ENCODE data around the gene ISCU.

ISCU gene

DNA sequence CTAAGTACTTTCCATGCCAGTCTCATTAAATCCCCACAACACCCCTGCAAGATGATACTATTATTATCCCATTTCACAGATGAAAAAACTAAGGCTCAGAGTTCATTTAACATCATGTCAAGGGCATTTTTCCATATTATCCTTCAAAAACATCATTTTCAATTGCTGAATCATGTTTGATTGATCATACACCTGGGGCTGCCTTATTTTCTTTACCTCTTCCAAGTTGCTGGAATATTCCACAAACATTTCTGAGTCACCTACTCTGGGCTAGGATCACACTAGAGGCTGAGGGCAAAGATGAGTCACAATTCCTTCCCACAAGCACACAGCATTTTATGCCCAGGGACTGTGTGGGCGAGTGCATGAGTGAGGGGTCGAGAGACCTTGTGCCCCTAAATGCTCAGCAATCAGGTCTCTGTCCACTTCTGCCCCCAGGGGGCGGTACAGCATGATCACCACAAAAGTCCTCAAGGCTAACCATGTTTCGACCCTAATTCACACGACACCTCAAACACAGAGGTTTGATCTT lies 49.6 kb downstream of the ISCU start:
- H3K36me3 ChIP-seq (ENCODE audit: control insufficient read depth in 2 of 2, insufficient read depth in 2 of 2, low read length in 2 of 2), result no peaks in the 10 kb centered on the region
- peaks cover 0 to 5% of the 10 kb centered on the region in 2 donors for H3K4me1 ChIP-seq (ENCODE audit: control insufficient read depth in 2 of 2, insufficient read depth in 2 of 2, low read length in 2 of 2)
- no peaks in the 10 kb centered on the region for H3K27me3 ChIP-seq (ENCODE audit: control insufficient read depth in 2 of 2, insufficient read depth in 2 of 2, low read length in 2 of 2)
- H3K9me3 ChIP-seq (ENCODE audit: control insufficient read depth in 2 of 2, low read length in 2 of 2), result peaks cover 0 to 3% of the 10 kb centered on the region in 2 donors
- H3K4me3 ChIP-seq (ENCODE audit: low read length in 2 of 2), result no peak overlapping the region
- H3K27ac ChIP-seq (ENCODE audit: low read depth in 2 of 2, low read length in 2 of 2), result no peak overlapping the region
- no peak overlapping the region for H3K9ac ChIP-seq (ENCODE audit: low read depth in 1 of 2, low read length in 2 of 2)

DNA sequence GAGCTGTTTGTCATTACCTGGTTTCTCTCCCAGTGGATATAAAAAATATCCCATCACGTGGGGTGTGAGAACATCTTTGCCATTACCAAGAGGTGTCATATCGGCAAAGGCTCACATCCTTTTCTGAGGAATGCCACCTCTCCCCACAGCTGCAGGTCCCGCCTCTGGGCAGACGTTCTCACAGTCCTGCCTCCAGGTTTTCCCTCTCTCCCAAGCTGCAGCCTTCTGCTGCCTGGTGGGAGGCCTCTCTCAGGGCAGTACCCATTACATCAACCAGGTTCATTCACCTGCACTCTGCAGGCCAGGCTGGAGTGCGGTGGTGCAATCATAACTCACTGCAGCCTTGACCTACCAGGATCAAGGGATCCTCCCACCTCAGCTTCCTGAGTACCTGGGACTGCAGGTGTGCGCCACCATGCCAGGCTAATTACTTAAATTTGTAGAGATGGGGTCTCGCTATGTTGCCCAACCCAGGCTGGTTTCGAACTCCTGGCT lies 50.4 kb downstream of the ISCU start:
- Histone ChIP-seq H3K4me1 (ENCODE audit: control insufficient read depth in 2 of 2, insufficient read depth in 2 of 2, low read length in 2 of 2) (peaks cover 3 to 9% of the 10 kb centered on the region in 2 donors), H3K27ac (ENCODE audit: low read depth in 2 of 2, low read length in 2 of 2) (no peak overlapping the region), H3K27me3 (ENCODE audit: control insufficient read depth in 2 of 2, insufficient read depth in 2 of 2, low read length in 2 of 2) (no peaks in the 10 kb centered on the region), H3K9me3 (ENCODE audit: control insufficient read depth in 2 of 2, low read length in 2 of 2) (peaks cover 0 to 3% of the 10 kb centered on the region in 2 donors), H3K9ac (ENCODE audit: low read depth in 1 of 2, low read length in 2 of 2) (no peak overlapping the region), H3K36me3 (ENCODE audit: control insufficient read depth in 2 of 2, insufficient read depth in 2 of 2, low read length in 2 of 2) (no peaks in the 10 kb centered on the region), H3K4me3 (ENCODE audit: low read length in 2 of 2) (no peak overlapping the region)

DNA sequence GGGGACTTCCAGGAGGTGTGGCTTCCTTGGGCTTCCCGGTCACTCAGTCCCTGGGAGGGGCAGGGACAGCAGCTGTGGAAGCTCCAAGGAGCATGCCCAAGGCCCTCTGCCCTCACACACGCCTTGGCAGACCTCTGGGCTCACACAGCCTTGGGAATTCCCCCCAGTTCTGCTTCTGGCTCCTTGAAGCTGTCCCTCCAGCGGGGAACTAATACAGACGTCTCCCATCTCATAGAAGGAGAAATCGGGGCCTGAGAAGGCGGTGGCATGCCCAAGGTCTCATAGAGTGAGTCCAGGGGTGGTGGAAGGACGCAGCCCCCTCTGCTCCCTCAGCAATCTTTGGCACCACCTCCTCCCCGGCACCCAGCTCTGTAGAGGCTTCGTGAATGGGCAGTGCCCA lies 51.2 kb downstream of the ISCU start:
- no peaks in the 10 kb centered on the region for H3K36me3 ChIP-seq (ENCODE audit: control insufficient read depth in 2 of 2, insufficient read depth in 2 of 2, low read length in 2 of 2)
- H3K27ac ChIP-seq (ENCODE audit: low read depth in 2 of 2, low read length in 2 of 2), result no peak overlapping the region
- H3K4me1 ChIP-seq (ENCODE audit: control insufficient read depth in 2 of 2, insufficient read depth in 2 of 2, low read length in 2 of 2), result peaks cover 3 to 15% of the 10 kb centered on the region in 2 donors
- no peak overlapping the region for H3K9ac ChIP-seq (ENCODE audit: low read depth in 1 of 2, low read length in 2 of 2)
- H3K9me3 ChIP-seq (ENCODE audit: control insufficient read depth in 2 of 2, low read length in 2 of 2), result peaks cover 0 to 3% of the 10 kb centered on the region in 2 donors
- H3K27me3 ChIP-seq (ENCODE audit: control insufficient read depth in 2 of 2, insufficient read depth in 2 of 2, low read length in 2 of 2), result no peaks in the 10 kb centered on the region
- H3K4me3 ChIP-seq (ENCODE audit: low read length in 2 of 2), result no peak overlapping the region

DNA sequence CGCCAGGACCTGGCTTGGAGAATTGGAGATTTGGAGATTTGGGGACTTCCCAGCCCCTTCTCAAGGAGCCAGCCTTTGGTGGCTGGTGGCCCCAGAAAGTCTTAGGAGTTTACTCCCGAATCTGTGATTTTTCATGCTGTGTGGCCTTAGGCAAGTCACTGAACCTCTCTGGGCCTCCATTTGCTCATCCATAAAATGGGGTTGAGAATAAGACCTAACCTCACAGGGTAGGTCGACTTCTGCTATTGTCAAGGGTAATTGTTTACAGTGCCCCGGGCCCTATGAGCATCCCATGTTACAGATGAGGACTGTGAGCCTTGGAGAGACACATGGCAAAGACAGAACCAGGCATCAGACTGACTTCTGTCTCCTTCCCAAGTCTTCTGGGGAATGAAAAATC lies 51.6 kb downstream of the ISCU start:
- Histone ChIP-seq H3K9me3 (ENCODE audit: control insufficient read depth in 2 of 2, low read length in 2 of 2) (peaks cover 0 to 3% of the 10 kb centered on the region in 2 donors), H3K27me3 (ENCODE audit: control insufficient read depth in 2 of 2, insufficient read depth in 2 of 2, low read length in 2 of 2) (no peaks in the 10 kb centered on the region), H3K9ac (ENCODE audit: low read depth in 1 of 2, low read length in 2 of 2) (no peak overlapping the region), H3K4me3 (ENCODE audit: low read length in 2 of 2) (no peak overlapping the region), H3K36me3 (ENCODE audit: control insufficient read depth in 2 of 2, insufficient read depth in 2 of 2, low read length in 2 of 2) (no peaks in the 10 kb centered on the region), H3K27ac (ENCODE audit: low read depth in 2 of 2, low read length in 2 of 2) (no peak overlapping the region), H3K4me1 (ENCODE audit: control insufficient read depth in 2 of 2, insufficient read depth in 2 of 2, low read length in 2 of 2) (peaks cover 3 to 15% of the 10 kb centered on the region in 2 donors)

DNA sequence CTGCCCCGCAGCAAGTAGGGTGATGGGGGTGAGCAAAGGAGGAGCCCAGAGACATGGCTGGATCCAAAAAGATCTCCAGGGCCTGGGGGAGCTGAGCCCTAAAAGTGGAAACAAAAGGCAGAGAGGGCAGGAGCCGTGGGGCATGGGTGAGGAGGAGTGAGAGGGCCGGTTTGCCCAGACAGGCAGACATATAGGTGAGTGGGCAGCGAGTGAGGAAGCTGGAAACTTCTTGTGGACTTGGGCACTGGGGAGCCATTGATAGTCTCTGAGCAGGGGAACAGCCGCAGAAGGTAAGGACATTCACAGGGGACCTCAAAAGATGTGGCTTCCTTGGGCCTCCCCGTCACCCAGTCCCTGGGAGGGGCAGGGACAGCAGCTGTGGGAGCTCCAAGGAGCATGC lies 52.2 kb downstream of the ISCU start:
- Histone ChIP-seq H3K4me1 (ENCODE audit: control insufficient read depth in 2 of 2, insufficient read depth in 2 of 2, low read length in 2 of 2) (peaks cover 3 to 15% of the 10 kb centered on the region in 2 donors), H3K4me3 (ENCODE audit: low read length in 2 of 2) (no peak overlapping the region)

DNA sequence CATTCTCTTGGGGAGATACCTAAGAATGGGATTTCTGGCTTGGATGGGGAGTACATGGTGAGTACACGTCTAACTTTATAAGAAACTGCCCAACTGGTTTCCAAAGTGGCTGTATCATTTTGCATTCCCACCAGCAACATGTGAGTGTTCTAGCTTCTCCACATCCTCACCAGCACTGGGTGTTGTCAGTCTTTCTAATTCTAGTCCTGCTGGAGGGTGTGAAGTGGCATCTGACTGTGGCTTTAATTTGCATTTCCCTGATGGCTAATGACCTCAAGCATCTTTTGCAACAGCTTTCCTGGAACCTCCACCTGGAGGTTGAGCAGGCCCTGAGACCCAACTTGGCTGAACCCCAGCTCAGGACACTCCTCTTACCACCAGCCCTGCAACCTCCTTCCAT lies 53.5 kb downstream of the ISCU start:
- no peak overlapping the region for H3K9ac ChIP-seq (ENCODE audit: low read depth in 1 of 2, low read length in 2 of 2)
- H3K27ac ChIP-seq (ENCODE audit: low read depth in 2 of 2, low read length in 2 of 2), result no peak overlapping the region

More for the DNA sequence above, 52.2 kb downstream of the ISCU start:
- no peaks in the 10 kb centered on the region for H3K36me3 ChIP-seq (ENCODE audit: control insufficient read depth in 2 of 2, insufficient read depth in 2 of 2, low read length in 2 of 2)
- H3K9ac ChIP-seq (ENCODE audit: low read depth in 1 of 2, low read length in 2 of 2), result no peak overlapping the region
- H3K27ac ChIP-seq (ENCODE audit: low read depth in 2 of 2, low read length in 2 of 2), result no peak overlapping the region
- no peaks in the 10 kb centered on the region for H3K27me3 ChIP-seq (ENCODE audit: control insufficient read depth in 2 of 2, insufficient read depth in 2 of 2, low read length in 2 of 2)
- peaks cover 0 to 3% of the 10 kb centered on the region in 2 donors for H3K9me3 ChIP-seq (ENCODE audit: control insufficient read depth in 2 of 2, low read length in 2 of 2)

DNA sequence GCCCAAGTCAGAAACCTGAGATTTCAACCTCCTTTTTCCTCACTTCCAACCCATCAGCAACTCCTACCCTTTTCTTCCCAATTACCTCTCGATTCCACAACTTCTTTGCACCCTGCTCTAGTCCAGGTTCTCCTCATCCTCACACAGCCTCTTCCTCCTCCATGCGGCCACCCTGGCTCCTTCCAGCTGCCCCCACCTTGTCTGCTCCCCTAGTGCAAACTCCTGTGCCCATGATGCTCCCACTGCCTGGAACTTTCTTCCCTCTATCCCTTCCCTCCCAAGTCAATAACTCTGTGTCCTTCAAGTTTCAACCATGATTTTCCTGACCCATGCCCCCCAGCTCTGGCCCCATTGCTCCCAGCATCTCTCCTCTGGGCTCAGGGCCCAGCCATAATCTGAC lies 54.0 kb downstream of the ISCU start:
- no peak overlapping the region for H3K9ac ChIP-seq (ENCODE audit: low read depth in 1 of 2, low read length in 2 of 2)
- H3K27ac ChIP-seq (ENCODE audit: low read depth in 2 of 2, low read length in 2 of 2), result peak overlapping the region in 1 of 2 donors; percentile 32
- H3K4me3 ChIP-seq (ENCODE audit: low read length in 2 of 2), result no peak overlapping the region
- H3K27me3 ChIP-seq (ENCODE audit: control insufficient read depth in 2 of 2, insufficient read depth in 2 of 2, low read length in 2 of 2), result no peaks in the 10 kb centered on the region
- peaks cover 3 to 15% of the 10 kb centered on the region in 2 donors for H3K4me1 ChIP-seq (ENCODE audit: control insufficient read depth in 2 of 2, insufficient read depth in 2 of 2, low read length in 2 of 2)
- H3K9me3 ChIP-seq (ENCODE audit: control insufficient read depth in 2 of 2, low read length in 2 of 2), result peaks cover 0 to 3% of the 10 kb centered on the region in 2 donors
- no peaks in the 10 kb centered on the region for H3K36me3 ChIP-seq (ENCODE audit: control insufficient read depth in 2 of 2, insufficient read depth in 2 of 2, low read length in 2 of 2)

More for the DNA sequence above, 53.5 kb downstream of the ISCU start:
- peaks cover 0 to 3% of the 10 kb centered on the region in 2 donors for H3K9me3 ChIP-seq (ENCODE audit: control insufficient read depth in 2 of 2, low read length in 2 of 2)
- peaks cover 3 to 15% of the 10 kb centered on the region in 2 donors for H3K4me1 ChIP-seq (ENCODE audit: control insufficient read depth in 2 of 2, insufficient read depth in 2 of 2, low read length in 2 of 2)
- H3K36me3 ChIP-seq (ENCODE audit: control insufficient read depth in 2 of 2, insufficient read depth in 2 of 2, low read length in 2 of 2), result no peaks in the 10 kb centered on the region
- H3K27me3 ChIP-seq (ENCODE audit: control insufficient read depth in 2 of 2, insufficient read depth in 2 of 2, low read length in 2 of 2), result no peaks in the 10 kb centered on the region
- H3K4me3 ChIP-seq (ENCODE audit: low read length in 2 of 2), result no peak overlapping the region

DNA sequence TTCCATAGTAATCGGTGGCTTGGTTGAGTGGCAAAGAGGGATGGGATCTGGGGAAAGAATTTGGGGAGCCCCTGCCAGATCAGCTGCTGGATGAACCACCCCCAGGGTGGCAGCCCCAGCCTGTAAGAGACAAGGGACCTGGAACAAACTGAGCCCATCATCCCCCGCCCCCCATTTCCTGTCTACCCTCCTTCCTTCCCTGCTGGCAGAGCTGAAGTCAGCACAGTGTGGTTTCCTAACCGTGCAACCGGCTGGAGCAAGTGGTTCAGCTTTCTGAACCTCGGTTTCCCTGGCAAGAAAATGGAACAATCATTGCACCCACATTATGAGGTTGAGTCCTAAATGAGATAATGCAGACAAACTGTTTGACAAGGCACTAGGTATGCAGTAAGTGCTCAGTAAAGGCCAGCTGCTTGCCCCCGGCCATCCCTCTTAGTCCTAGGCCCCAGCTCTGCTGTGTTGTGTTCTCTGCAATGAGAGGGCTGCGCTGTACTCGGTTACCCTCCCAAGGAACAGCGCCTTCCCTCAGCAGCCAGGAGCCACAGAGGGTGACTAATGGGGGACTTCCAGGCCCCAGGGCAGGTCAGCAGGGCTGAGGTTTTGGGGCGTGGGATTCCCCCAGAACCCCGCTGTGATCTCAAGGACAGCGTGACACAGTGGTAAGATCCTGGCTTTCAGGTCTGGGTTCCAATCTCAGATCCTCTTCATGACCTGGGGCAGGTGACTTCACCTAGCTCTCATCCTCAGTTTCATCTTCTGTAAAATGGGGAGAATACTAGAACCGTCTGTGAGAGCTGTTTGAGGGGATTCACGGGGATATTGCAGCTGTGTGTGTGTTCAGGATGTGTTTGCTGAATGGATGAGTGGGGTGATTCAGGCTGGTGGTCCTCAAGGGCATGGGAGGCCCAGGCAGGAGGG lies 54.8 kb downstream of the ISCU start:
- peak overlapping the region in 1 of 2 donors; percentile 32 for H3K27ac ChIP-seq (ENCODE audit: low read depth in 2 of 2, low read length in 2 of 2)

DNA sequence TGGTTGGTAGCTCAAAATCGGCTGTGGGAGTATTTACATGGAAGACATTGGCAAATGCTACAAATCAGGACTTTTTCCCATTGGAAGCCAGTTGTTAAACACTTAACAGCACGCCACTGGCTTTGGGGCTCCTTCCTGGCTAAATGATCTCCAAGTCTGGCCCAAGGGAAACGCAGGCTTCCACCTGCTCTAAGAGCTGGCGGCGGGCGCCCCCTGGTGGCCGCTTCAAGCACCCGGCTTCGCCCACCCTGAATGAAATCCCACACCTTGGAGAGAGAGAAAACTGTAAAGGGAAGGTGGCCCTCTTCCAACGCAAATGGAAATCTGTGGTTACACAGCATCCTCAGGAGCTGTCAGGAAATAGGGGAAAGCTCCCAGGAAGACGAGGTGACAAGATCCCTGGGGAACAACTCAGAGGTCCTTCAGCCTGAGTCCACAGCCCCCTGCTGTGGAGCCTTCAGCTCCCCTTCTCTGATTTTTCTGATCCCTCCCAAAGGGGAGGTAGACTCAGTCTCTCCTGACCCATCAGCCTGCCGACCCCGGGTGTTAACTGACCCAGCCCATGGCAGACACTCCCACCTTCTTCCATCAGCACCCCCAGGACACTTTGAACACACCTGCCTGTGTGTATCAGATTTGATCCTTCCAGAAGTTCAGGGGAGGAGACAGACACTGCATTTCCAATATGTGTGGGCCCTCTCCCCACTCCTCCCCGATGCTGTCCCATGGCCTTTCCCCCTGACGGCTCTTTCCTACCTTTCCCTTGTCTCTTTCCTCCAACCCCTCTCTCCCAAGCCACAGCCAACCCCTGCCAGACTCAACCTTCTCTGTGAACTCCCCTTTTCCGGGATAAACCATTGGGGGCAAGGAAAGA lies 55.9 kb downstream of the ISCU start:
- no peaks in the 10 kb centered on the region for H3K36me3 ChIP-seq (ENCODE audit: control insufficient read depth in 2 of 2, insufficient read depth in 2 of 2, low read length in 2 of 2)
- no peak overlapping the region for H3K4me3 ChIP-seq (ENCODE audit: low read length in 2 of 2)
- H3K4me1 ChIP-seq (ENCODE audit: control insufficient read depth in 2 of 2, insufficient read depth in 2 of 2, low read length in 2 of 2), result peaks cover 3 to 13% of the 10 kb centered on the region in 2 donors
- peak overlapping the region in 1 of 2 donors; percentile 26 for H3K27ac ChIP-seq (ENCODE audit: low read depth in 2 of 2, low read length in 2 of 2)
- no peaks in the 10 kb centered on the region for H3K27me3 ChIP-seq (ENCODE audit: control insufficient read depth in 2 of 2, insufficient read depth in 2 of 2, low read length in 2 of 2)
- H3K9ac ChIP-seq (ENCODE audit: low read depth in 1 of 2, low read length in 2 of 2), result no peak overlapping the region
- H3K9me3 ChIP-seq (ENCODE audit: control insufficient read depth in 2 of 2, low read length in 2 of 2), result peaks cover 0 to 3% of the 10 kb centered on the region in 2 donors

More for the DNA sequence above, 54.8 kb downstream of the ISCU start:
- peaks cover 3 to 13% of the 10 kb centered on the region in 2 donors for H3K4me1 ChIP-seq (ENCODE audit: control insufficient read depth in 2 of 2, insufficient read depth in 2 of 2, low read length in 2 of 2)
- peak overlapping the region in 1 of 2 donors; percentile 17 for H3K9ac ChIP-seq (ENCODE audit: low read depth in 1 of 2, low read length in 2 of 2)
- H3K36me3 ChIP-seq (ENCODE audit: control insufficient read depth in 2 of 2, insufficient read depth in 2 of 2, low read length in 2 of 2), result no peaks in the 10 kb centered on the region
- H3K27me3 ChIP-seq (ENCODE audit: control insufficient read depth in 2 of 2, insufficient read depth in 2 of 2, low read length in 2 of 2), result no peaks in the 10 kb centered on the region
- H3K4me3 ChIP-seq (ENCODE audit: low read length in 2 of 2), result no peak overlapping the region
- H3K9me3 ChIP-seq (ENCODE audit: control insufficient read depth in 2 of 2, low read length in 2 of 2), result peaks cover 0 to 3% of the 10 kb centered on the region in 2 donors

All from mucosa of rectum (tissue), 2 donors.